ENCODE measurements around the gene TTLL11.

The TTLL11 gene, protein sequence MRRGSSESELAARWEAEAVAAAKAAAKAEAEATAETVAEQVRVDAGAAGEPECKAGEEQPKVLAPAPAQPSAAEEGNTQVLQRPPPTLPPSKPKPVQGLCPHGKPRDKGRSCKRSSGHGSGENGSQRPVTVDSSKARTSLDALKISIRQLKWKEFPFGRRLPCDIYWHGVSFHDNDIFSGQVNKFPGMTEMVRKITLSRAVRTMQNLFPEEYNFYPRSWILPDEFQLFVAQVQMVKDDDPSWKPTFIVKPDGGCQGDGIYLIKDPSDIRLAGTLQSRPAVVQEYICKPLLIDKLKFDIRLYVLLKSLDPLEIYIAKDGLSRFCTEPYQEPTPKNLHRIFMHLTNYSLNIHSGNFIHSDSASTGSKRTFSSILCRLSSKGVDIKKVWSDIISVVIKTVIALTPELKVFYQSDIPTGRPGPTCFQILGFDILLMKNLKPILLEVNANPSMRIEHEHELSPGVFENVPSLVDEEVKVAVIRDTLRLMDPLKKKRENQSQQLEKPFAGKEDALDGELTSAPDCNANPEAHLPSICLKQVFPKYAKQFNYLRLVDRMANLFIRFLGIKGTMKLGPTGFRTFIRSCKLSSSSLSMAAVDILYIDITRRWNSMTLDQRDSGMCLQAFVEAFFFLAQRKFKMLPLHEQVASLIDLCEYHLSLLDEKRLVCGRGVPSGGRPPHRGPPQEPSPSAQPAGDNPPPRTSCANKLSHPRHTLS

DNA sequence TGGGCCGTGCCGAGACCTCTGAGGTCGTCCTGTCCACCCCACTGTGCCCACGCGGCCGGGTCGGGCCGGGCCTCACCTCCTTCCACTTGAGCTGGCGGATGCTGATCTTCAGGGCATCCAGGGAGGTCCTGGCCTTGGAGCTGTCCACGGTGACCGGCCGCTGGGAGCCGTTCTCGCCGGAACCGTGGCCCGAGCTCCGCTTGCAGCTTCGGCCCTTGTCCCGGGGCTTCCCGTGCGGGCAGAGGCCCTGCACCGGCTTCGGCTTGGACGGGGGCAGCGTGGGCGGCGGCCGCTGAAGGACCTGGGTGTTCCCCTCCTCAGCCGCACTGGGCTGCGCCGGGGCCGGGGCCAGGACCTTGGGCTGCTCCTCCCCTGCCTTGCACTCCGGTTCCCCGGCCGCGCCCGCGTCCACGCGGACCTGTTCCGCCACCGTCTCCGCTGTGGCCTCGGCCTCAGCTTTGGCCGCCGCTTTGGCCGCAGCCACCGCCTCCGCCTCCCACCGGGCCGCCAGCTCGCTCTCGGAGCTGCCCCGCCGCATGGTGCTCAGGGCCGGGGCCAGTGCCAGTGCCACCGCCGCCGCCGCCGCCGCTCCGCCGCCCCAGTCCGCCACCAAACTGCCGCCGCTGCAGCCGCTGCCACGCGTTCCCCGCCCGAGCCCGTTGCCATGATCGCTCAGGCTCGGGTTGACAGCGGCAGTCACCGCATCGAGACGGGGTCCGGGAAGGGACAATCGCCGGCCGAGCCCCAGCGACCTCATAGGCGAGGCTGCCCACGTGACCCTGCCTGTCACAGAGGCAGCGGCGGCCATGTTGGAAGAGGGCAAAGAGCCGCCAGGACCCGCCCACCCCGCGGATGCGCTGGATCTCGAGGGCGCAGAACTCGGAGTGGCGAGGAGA, at the start of gene TTLL11:
Gene TTLL11 (minus strand): TSS at position 698 of the 896 bp plus-strand sequence. CDS start 160 bp downstream, at position 538.
- DNase-seq = peak; percentile 93 to 94

DNA sequence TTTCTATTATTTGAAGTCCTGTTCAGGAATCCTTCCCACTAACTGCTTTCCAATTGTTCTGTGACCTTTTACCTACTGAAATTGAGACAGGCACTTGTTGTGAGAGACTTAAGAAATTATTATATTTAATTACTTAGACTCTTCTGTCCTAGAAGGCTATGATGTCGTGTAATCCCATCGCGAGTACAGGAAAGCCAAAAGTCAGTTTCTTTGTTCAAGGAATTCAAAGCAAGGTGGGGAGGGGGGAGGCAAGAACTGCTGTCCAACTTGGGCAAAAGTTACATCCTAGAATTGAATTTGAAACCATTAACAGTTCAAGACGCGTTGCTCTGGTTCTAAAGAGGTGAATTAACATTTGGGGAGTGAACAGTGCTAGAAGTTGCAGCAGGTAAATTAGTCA, 48.6 kb upstream of the TTLL11 start:
- no peak for DNase-seq

DNA sequence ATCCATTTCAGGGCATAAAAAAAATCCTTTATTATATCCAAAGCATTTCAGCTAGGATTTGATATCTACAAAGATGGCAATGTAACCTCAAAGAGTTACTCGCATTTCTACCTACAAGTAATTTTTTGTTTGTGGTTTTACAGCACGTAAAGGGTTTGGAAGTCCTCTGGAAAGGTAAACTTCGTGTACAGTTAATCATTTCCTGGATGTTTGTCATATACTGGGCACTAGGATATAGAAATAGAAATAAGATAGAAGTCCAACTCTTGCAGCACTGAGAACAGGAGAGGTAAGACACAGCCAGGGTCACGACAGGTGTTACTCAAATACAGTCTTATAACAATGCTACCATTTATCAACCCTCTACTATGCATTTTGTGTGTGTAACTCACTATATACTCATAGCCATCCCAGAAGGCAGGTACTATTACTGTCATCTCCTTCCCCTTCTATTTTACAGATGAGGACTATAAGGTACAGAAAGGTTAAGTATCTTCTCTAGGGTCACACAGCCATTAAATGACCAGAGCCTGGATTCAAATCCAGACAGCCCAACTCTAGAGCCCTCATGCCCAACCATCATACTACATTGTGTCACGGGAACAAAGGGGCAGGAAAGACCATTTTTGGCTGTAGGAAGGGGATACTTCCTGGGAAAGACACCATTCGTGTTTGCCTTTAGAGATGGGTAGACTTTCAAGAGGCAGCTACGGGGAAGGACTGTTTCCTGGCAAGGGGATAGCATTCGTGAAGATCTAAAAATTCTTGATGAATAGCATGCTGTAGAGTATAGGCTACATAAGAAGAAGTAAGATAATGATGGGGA, 47.5 kb upstream of the TTLL11 start:
- DNase-seq = no peak

DNA sequence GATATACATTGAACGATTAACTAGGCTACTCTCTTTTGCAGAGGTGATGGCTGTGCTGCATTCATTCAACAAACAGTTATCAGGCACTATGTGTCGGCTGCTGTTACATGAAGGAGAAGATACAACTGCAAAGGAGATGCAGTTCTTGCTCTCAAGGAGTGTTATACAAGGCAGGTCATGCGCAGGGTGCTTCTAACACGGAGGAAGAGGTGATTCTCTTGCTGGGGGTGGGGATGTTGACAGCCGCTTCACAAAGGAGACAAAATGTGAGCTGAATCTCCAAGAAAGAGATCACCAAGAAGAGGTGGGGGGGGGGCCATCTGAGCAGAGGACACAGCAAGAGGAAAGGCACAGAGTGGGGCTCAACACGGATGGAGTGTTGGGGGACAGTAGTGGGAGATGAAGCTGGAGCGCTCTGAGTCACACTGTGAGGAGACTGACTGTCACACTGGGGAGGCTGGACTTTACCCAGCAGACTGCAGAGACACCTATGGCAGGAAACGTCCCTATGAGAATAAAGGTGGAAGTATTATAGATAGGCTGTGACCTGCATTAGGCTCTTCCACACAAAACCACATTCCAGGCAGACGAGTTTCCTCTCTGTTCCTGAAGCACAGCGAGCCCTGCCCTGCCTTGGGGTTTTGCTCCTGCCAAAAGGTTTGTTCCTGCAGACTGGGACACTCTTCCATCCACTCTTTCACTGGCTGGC, 45.6 kb upstream of the TTLL11 start:
- DNase-seq = no peak

DNA sequence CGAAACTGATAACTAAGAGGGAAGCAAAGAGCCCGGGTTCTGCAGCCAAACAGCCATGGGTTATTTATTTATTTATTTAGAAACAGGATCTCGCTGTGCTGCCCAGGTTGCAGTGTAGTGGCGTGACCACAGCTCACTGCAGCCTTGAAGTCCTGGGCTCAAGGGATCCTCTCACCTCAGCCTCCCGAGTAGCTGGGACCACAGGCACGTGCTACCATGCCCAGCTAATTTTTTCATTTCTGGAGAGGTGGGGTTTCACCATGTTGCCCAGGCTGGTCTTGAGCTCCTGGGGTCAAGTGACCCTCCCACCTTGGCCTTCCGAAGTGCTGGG, 42.4 kb upstream of the TTLL11 start:
- no peak for DNase-seq

DNA sequence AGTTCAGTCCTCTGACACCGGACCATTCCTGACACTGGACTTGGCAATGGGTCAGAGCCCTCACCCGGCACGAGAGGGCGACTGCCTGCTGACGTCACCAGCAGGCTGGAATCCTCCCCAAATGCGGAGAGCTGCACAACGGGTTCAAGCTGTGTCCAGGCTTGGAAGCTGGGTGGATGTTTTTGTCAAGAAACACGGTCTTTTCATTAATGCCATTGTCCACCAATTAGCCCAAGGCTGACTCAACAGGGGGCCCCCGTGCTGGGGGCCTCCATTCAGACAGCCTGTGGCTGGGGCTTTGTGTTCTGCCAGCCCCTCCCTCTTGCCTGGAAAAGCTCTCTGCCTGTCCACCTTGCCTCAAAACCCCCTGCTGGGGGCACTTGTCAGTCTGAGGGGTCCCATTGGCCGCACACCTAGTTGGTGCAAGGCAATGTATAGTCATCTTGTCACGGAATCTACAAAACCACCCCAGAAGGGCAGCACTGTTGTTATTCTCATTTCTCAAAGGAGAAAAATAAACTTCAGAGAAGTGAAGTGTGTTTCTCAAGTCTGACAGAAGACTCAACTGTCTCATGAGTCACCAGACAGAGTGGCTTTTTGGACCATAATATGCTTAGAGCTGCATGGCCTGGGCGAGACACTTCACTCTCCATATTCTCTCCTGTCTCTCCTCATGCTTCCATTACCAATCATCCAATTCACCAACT, 41.9 kb upstream of the TTLL11 start:
- no peak for DNase-seq

DNA sequence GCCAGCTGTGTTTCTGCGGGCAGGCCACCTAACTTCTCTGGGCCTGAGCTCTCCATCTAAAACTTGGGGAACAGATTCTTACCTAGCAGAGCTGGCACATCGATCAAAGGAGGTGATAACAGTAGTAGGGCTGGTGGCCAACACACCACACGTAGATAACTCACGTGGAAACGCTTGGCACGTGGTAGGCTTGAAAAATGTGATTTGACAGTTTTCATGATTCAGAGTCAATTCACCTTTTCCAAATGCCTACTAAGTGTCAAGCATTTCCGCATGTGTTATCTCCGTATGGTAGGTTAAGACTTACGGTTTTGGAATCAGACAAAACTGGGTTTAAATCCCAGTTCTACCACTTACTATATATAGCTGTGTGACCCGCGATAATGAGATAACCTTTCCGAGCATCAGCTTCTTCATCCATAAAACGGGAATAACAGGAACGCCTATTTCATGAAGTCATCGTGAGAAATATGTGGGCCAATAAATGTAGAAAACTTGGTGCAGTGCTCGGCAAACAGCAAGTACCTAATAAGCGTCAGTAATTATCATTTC, 41.0 kb upstream of the TTLL11 start:
- no peak for DNase-seq

DNA sequence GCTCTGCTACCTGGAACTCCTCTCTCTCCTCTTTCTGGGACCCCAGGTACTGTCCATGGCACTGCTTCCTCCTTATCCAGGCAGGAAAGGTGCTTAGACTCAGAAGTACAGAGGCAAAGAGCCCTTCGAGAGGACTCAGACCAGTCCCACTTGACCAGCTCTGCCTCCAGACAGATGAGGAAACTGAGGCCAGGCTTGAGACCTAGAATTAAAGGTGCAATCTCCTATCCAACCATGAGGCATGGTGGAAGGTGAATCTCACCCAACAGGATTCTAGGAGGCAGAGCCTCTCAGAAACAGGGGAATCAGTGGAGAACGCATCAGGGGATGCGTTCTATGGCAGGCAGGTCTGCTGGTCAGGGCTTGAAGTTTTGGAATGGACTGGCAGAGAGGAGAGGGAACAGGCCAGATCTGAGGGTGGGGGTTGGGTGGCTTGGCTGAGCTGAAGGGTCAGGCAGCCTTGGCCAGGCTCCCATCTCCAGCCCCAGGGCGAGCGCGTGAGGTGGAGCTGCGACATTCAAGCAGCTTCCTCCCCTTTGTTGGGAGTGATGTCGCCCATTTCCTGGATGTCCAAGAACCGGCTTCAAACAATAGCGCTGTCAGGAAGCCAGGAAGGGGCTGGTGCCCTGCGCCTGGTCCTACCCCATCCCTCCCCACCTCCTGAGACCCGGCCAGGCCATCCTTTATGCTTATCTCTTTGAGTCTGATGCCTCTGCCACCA, 40.3 kb upstream of the TTLL11 start:
- DNase-seq = no peak

DNA sequence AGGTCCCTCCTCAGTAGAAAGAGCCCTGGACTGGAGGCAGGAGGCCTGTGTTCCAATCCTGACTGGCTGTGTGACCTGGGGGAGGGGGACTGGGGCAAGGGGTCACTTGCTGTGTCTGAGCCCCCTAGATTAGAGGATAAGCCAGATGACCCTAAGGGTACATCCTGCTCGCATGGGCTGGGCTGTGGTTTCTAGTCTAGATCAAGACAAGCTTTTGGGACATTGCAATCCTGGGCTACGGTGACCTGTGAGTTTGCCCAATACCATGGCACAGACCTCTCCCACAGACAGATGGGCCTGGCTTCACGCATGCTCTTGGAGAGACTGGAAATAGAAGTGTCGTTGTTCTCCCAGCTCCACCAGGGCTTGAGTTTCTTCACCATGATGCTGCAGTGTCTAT, 39.4 kb upstream of the TTLL11 start:
- no peak for DNase-seq

DNA sequence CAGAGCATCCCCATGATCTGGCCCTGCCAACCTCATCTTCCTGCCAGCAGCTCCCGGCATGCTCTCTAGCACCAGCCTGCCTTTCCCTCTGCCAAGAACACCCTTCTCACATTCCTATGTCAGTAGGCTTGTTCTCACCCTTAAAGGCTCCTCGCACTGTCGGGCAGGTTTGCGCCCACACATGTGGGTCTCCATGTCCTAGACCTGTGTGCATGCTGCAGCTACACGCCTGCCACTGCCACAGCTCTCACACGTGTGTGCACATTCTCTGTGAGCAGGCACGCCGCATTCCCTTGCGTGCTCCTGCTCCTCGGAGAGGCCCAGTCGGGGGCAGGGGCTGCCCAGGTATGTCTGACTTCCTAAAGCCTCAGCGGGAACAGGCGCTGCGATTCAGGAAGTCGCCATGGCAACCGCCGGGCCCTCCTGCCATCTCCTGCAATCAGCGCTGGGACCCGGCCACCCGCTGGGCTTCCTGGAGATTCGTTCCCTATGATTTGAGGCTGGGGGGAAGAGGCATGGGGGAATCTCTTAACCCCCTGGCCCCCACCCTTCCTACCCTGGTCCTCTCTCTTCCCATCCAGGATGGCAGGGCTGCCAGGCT, 38.4 kb upstream of the TTLL11 start:
- DNase-seq = peak; percentile 37 to 80

DNA sequence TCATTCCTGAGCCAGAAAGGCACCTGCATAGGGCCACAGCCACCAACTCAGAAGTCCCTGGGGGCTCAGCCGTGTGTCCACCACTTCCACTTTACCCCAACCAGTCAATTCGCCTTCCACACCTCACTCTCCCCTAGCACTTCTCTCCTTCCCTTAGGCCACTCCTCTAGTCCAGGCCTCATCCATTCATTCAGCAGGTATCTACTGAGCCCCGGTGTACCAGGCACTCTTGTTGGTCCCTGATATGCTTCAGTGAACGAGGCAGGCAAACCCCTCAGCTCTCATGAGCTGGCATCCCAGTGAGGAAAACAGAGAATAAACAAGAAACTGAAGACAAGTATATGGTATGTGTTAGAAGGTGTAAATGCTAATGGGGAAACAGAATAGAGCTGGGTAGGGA, 37.7 kb upstream of the TTLL11 start:
- no peak for DNase-seq

DNA sequence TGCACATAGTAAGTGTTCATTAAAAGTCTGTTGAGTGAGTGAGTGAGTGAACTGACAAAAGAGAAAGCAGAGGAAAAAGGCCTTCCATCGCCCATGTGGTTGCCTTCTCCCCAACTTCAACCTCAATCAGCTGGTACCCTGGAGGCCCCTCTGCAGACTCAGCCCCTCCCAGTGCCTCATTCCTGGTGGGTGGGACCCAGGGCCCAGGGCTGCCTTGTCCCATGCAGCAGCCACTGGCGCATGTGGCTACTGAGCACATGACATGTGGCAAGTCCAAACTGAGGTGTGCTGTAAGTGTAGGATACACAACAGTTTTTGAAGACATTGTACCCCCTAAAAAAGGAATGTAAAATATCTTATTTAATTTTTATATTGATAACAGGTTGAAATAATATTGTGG, 36.9 kb upstream of the TTLL11 start:
- no peak for DNase-seq

DNA sequence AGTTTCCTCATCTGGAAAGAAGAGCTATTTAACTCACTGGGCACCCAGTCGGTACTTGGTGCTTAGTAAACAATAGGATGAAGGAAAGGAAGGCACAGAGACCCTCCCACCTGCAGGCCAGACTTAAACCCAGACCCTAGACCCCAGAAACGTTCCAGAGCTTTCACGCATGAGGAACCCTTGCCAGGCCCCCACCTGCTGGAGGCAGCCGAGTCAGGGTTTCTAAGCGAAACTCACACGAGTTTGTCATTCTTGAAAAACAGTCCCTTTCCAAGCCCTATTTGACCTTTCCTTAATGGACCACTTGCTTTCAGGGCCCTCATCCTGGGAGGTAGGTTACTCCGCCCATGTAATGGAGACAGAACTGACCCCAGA, 35.8 kb upstream of the TTLL11 start:
- no peak for DNase-seq

DNA sequence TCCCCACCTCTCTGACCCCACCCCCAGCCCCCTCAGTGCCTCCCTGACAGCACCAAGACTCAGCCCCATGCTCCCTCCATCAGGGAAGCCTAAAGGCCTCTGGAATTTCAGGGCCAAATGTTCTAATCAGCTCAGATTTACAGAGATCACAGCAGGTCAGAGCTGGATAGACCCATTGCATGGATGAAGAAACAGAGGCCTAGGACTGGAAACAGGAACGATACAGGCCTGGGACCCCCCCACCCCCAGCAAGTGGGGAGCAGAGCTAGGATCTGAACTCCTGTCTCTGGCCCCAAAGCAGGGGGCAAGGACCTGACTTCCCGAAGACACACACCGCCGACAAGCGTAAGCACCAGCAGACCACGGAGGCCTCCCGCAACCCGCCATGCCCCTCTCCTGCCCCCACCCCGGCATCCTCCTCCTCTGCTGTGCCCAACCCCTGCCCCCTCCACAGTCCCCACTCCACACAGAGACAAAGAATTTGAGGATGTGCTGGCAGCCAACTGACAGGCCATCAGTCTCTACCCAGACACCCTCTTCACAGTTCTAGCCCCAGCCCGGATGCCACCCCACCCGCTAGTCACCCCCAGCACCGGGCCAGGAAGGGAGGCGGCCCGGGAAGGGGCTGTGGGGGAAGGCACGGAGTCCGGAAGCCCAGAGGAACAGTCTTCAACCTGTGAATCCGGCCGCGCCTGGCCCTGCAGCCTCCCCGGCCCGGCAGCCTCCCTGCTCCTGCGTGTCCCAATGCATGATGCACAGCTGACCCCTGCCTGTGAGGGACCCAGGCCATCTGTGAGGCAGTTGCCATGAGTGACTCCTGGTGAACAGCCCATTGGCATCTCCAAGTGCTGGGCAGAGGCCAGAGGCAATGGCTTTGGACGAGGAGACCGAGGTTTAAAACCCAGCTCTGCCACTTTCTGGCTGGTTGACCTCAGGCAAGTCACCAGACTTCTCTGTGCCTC, 35.2 kb upstream of the TTLL11 start:
- no peak for DNase-seq

DNA sequence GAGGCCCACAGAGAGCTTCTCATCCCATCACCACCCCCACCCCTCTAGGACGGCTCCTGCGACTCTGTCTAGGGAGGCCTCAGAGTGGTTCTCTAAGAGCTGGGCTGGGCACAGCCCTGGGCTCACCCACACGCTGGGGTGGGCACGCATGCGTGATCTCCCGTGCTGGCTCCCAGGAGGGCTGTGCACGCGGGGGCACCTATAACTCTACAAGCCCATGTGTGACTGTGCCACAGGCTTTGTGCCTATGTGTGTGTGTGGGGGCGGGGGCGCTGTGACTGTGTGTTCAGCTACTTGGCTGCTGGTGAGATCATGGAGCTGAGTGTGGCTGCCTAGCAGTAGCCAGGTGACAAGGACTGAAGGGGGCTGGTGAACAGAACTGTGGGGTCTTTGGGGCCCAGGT, 34.3 kb upstream of the TTLL11 start:
- DNase-seq = no peak

DNA sequence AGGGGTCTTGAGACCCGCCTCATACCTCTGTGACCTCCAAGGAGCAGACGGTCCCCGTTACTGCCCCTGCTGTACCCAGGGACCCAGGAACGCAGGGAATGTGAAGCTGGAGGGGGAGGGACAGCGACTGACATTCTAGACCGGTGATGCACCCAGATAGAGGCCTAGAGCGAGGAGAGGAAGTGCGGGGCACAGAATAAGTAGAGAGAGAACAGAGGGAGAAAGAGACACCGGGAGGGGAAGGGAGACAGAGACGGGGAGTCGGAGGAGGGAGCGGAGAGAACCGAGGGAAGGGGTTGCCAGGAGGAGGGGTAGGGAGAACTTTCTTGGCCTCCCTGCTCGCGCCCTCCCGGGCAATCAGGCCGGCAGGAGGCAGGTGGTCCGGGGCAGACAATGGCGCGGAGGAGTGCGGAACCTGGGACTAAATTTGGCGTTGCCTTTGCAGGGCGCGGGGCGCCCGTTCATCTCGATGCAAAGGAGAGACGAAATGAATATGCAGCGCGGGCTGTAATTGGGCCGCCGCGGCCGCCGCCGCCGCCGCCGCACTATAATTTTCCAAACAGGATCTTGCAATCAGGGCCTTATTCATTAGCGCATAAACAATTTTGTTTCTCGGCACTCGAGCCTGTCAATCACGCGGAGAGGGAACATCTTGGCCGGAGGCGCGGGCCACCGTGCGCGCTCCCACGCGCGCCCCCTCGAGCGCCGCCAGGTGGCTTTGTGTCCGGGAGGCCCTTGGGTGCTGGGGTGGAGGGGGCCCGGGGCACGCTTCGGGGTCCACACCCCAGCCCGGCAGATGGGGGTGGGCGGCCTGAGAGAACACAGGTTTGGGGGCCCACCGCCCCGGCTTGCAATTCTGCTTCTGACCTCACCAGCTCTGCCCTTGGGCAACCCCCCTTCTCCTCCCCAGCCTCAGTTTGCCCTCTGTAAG, 33.5 kb upstream of the TTLL11 start:
- DNase-seq = peak in 1 of 2 experiments; percentile 60

Data from NCI-H524 (cell line).